ENCODE results near the gene WDTC1. TPM values are rescaled to one million over a fixed set of nuclear protein-coding genes. Genes with fewer than 3 reads are reported as not detected.

The WDTC1 gene
- total and polyA plus RNA-seq, 2 of the 13 experiments (the other 11 are each of a cell fraction or from before 2014, with no cell fraction given): 5.5 TPM

- no peak for TF ChIP-seq TSC22D2 (CRISPR knock-in tag; IDR thresholded peaks at IDR 0.05; ENCODE audit: borderline replicate concordance)
- TF ChIP-seq ZFX (CRISPR knock-in tag; IDR thresholded peaks at IDR 0.05; ENCODE audit: low read depth): peak; percentile 11; the same call in 1 of the 2 replicates
- TF ChIP-seq, protein P1, sequence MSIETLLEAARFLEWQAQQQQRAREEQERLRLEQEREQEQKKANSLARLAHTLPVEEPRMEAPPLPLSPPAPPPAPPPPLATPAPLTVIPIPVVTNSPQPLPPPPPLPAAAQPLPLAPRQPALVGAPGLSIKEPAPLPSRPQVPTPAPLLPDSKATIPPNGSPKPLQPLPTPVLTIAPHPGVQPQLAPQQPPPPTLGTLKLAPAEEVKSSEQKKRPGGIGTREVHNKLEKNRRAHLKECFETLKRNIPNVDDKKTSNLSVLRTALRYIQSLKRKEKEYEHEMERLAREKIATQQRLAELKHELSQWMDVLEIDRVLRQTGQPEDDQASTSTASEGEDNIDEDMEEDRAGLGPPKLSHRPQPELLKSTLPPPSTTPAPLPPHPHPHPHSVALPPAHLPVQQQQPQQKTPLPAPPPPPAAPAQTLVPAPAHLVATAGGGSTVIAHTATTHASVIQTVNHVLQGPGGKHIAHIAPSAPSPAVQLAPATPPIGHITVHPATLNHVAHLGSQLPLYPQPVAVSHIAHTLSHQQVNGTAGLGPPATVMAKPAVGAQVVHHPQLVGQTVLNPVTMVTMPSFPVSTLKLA (IDR thresholded peaks at IDR 0.05): no peak
- TF ChIP-seq ZNF510 (CRISPR knock-in tag; IDR thresholded peaks at IDR 0.05; ENCODE audit: low read depth): peak; percentile 32; the same call in 1 of the 2 replicates
- no peak for TF ChIP-seq ZNF766 (CRISPR knock-in tag; IDR thresholded peaks at IDR 0.05; ENCODE audit: borderline replicate concordance)
- no peak for TF ChIP-seq SP2 (CRISPR knock-in tag; IDR thresholded peaks at IDR 0.05)
- TF ChIP-seq MYNN (CRISPR knock-in tag; IDR thresholded peaks at IDR 0.05; ENCODE audit: low read depth): no peak
- TF ChIP-seq, protein P2, sequence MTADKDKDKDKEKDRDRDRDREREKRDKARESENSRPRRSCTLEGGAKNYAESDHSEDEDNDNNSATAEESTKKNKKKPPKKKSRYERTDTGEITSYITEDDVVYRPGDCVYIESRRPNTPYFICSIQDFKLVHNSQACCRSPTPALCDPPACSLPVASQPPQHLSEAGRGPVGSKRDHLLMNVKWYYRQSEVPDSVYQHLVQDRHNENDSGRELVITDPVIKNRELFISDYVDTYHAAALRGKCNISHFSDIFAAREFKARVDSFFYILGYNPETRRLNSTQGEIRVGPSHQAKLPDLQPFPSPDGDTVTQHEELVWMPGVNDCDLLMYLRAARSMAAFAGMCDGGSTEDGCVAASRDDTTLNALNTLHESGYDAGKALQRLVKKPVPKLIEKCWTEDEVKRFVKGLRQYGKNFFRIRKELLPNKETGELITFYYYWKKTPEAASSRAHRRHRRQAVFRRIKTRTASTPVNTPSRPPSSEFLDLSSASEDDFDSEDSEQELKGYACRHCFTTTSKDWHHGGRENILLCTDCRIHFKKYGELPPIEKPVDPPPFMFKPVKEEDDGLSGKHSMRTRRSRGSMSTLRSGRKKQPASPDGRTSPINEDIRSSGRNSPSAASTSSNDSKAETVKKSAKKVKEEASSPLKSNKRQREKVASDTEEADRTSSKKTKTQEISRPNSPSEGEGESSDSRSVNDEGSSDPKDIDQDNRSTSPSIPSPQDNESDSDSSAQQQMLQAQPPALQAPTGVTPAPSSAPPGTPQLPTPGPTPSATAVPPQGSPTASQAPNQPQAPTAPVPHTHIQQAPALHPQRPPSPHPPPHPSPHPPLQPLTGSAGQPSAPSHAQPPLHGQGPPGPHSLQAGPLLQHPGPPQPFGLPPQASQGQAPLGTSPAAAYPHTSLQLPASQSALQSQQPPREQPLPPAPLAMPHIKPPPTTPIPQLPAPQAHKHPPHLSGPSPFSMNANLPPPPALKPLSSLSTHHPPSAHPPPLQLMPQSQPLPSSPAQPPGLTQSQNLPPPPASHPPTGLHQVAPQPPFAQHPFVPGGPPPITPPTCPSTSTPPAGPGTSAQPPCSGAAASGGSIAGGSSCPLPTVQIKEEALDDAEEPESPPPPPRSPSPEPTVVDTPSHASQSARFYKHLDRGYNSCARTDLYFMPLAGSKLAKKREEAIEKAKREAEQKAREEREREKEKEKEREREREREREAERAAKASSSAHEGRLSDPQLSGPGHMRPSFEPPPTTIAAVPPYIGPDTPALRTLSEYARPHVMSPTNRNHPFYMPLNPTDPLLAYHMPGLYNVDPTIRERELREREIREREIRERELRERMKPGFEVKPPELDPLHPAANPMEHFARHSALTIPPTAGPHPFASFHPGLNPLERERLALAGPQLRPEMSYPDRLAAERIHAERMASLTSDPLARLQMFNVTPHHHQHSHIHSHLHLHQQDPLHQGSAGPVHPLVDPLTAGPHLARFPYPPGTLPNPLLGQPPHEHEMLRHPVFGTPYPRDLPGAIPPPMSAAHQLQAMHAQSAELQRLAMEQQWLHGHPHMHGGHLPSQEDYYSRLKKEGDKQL (CRISPR knock-in tag; IDR thresholded peaks at IDR 0.05; ENCODE audit: low read depth): no peak
- no peak for TF ChIP-seq ZNF383 (CRISPR knock-in tag; IDR thresholded peaks at IDR 0.05; ENCODE audit: borderline replicate concordance)
- TF ChIP-seq ZNF816 (CRISPR knock-in tag; IDR thresholded peaks at IDR 0.05; ENCODE audit: borderline replicate concordance): no peak
- no peak for TF ChIP-seq ZMYM4 (CRISPR knock-in tag; IDR thresholded peaks at IDR 0.05)
- TF ChIP-seq ZSCAN12 (CRISPR knock-in tag; IDR thresholded peaks at IDR 0.05): no peak
- no peak for TF ChIP-seq ZFP37 (CRISPR knock-in tag; IDR thresholded peaks at IDR 0.05; ENCODE audit: borderline replicate concordance)
- TF ChIP-seq ISX (CRISPR knock-in tag; conservative IDR thresholded peaks at IDR 0.05): no peak
- no peak for TF ChIP-seq ZNF614 (CRISPR knock-in tag; IDR thresholded peaks at IDR 0.05; ENCODE audit: borderline replicate concordance)
- TF ChIP-seq MTERF4 (CRISPR knock-in tag; IDR thresholded peaks at IDR 0.05): no peak
- no peak for TF ChIP-seq MTF1 (CRISPR knock-in tag; IDR thresholded peaks at IDR 0.05)
- TF ChIP-seq ZEB1 (IDR thresholded peaks at IDR 0.05; ENCODE audit: insufficient replicate concordance, low read depth): no peak
- TF ChIP-seq, protein P3, sequence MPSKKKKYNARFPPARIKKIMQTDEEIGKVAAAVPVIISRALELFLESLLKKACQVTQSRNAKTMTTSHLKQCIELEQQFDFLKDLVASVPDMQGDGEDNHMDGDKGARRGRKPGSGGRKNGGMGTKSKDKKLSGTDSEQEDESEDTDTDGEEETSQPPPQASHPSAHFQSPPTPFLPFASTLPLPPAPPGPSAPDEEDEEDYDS (CRISPR knock-in tag; IDR thresholded peaks at IDR 0.05): no peak
- TF ChIP-seq FOXA1 (IDR thresholded peaks at IDR 0.05): no peak
- TF ChIP-seq FOXA1 (CRISPR knock-in tag; IDR thresholded peaks at IDR 0.05): 0 out of 2 replicates have a peak, but pooled peaks have one; percentile 5
- TF ChIP-seq, protein P4, sequence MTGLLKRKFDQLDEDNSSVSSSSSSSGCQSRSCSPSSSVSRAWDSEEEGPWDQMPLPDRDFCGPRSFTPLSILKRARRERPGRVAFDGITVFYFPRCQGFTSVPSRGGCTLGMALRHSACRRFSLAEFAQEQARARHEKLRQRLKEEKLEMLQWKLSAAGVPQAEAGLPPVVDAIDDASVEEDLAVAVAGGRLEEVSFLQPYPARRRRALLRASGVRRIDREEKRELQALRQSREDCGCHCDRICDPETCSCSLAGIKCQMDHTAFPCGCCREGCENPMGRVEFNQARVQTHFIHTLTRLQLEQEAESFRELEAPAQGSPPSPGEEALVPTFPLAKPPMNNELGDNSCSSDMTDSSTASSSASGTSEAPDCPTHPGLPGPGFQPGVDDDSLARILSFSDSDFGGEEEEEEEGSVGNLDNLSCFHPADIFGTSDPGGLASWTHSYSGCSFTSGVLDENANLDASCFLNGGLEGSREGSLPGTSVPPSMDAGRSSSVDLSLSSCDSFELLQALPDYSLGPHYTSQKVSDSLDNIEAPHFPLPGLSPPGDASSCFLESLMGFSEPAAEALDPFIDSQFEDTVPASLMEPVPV (CRISPR knock-in tag; IDR thresholded peaks at IDR 0.05): no peak
These were observed 108.0 kb downstream of the WDTC1 start (continued) for GRCh38 chr1:27342391-27342777.
